SU-DHL-6 (cell line): Measurements from ENCODE around the gene NSDHL.

ENCODE experiments used
- EZH2phosphoT487 ChIP-seq: fragments of 200-600 bp; sonication (generic), shearing (Covaris generic); conservative IDR thresholded peaks from 2 replicates; pipeline ENCODE4 v1.6.1; 2018; ENCODE audit warnings: mild to moderate bottlenecking, antibody characterized with exemption, low read length, moderate library complexity, mixed read lengths
- TF ChIP-seq, protein P1 (sequence below): fragments of 200-600 bp; sonication (generic); IDR thresholded peaks from one replicate; pipeline ENCODE4 v1.5.1; 2017; ENCODE audit warnings: antibody characterized with exemption, mild to moderate bottlenecking, low read length, moderate library complexity; ENCODE audit not compliant: insufficient read depth, poor library complexity, severe bottlenecking

DNA sequence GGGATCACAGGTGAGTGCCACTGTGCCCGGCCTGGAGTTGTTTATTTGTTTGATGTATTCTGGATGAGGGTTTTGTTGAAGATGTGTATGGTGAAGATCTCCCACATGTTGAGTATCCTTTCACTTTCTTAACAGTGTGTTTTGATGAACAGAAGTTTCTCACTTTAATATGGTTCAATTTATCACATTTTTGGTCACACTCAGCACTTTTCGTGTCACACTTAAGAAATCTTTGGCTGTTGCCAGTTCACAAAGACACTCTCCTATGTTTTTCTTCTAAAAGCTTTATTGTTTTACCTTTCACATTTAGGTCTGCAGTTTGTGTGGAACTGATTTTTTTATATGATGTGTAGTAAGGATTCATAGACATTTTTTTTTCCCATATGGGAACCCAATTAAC is 50.4 kb downstream of the NSDHL start:
- TF ChIP-seq, protein P1, sequence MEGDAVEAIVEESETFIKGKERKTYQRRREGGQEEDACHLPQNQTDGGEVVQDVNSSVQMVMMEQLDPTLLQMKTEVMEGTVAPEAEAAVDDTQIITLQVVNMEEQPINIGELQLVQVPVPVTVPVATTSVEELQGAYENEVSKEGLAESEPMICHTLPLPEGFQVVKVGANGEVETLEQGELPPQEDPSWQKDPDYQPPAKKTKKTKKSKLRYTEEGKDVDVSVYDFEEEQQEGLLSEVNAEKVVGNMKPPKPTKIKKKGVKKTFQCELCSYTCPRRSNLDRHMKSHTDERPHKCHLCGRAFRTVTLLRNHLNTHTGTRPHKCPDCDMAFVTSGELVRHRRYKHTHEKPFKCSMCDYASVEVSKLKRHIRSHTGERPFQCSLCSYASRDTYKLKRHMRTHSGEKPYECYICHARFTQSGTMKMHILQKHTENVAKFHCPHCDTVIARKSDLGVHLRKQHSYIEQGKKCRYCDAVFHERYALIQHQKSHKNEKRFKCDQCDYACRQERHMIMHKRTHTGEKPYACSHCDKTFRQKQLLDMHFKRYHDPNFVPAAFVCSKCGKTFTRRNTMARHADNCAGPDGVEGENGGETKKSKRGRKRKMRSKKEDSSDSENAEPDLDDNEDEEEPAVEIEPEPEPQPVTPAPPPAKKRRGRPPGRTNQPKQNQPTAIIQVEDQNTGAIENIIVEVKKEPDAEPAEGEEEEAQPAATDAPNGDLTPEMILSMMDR: no peak
- TF ChIP-seq EZH2phosphoT487: no peak
